HEK293 (cell line): Measurements from ENCODE around the gene FAM240B.

ENCODE experiments used
- CTCF ChIA-PET: fragments of 350-600 bp; formaldehyde crosslinking; extraction: SDS; loops from one replicate; lab custom pipeline; 2021; ENCODE audit warnings: antibody characterized with exemption; lab: Yijun Ruan, JAX
- POLR2A ChIA-PET: fragments of 300-600 bp; formaldehyde crosslinking; extraction: SDS; loops from one replicate; lab custom pipeline; 2020; ENCODE audit warnings: antibody characterized with exemption, inconsistent platforms; lab: Yijun Ruan, JAX
- H3K27ac ChIP-seq: fragments of 200-500 bp; sonication (Bioruptor generic); 2 replicates; pipeline ENCODE4 v1.5.1; 2014; ENCODE audit warnings: low read depth, low read length, control low read depth, inconsistent platforms; ENCODE audit errors: extremely low read depth
- H3K36me3 ChIP-seq, 2 experiments: fragments of 200-500 bp in 1 of 2; sonication (Bioruptor generic) in 1 of 2; 1 replicate in 1 of 2; 2 replicates in 1 of 2; pipeline ENCODE4 v1.5.1; 2014 to 2017; ENCODE audit warnings: inconsistent platforms in 2 of 2, low read length in 2 of 2; ENCODE audit not compliant: control insufficient read depth in 2 of 2, insufficient read depth in 1 of 2
- H3K4me1 ChIP-seq: fragments of 200-500 bp; sonication (Bioruptor generic); 2 replicates; pipeline ENCODE4 v1.5.1; 2014; ENCODE audit warnings: mild to moderate bottlenecking, low read length, inconsistent platforms; ENCODE audit not compliant: control insufficient read depth, insufficient read depth
- H3K4me3 ChIP-seq: 2 replicates; pipeline ENCODE4 v1.5.1; 2011; ENCODE audit warnings: low read depth, mild to moderate bottlenecking, control low read depth, low read length, moderate library complexity
- H3K9me3 ChIP-seq: fragments of 200-500 bp; sonication (Bioruptor generic); 2 replicates; pipeline ENCODE4 v1.5.1; 2014; ENCODE audit warnings: low read depth, low read length, inconsistent platforms; ENCODE audit not compliant: control insufficient read depth, insufficient read depth
- EGR2 ChIP-seq: fragments of 450-650 bp; formaldehyde crosslinking; IDR thresholded peaks from 2 replicates; pipeline ENCODE4 v1.5.1; 2016; ENCODE audit warnings: low read depth, missing biosample characterization, missing genetic modification characterization
- GFI1B ChIP-seq: fragments of 450-650 bp; formaldehyde crosslinking; IDR thresholded peaks from 2 replicates; pipeline ENCODE4 v1.5.1; 2016; ENCODE audit warnings: missing biosample characterization, missing genetic modification characterization
- IKZF3 ChIP-seq: fragments of 450-650 bp; IDR thresholded peaks from 2 replicates; pipeline ENCODE4 v1.5.0; 2018; ENCODE audit warnings: missing biosample characterization, mild to moderate bottlenecking, missing genetic modification characterization, moderate library complexity
- OVOL3 ChIP-seq: fragments of 450-650 bp; formaldehyde crosslinking; IDR thresholded peaks from 2 replicates; pipeline ENCODE4 v1.5.1; 2016; ENCODE audit warnings: missing biosample characterization, missing genetic modification characterization
- PATZ1 ChIP-seq: fragments of 450-650 bp; formaldehyde crosslinking; IDR thresholded peaks from 2 replicates; pipeline ENCODE4 v1.5.1; 2016; ENCODE audit warnings: missing biosample characterization, missing genetic modification characterization
- SCRT1 ChIP-seq: fragments of 450-650 bp; formaldehyde crosslinking; IDR thresholded peaks from 2 replicates; pipeline ENCODE4 v1.5.1; 2016; ENCODE audit warnings: missing biosample characterization, missing genetic modification characterization, borderline replicate concordance
- SP2 ChIP-seq: fragments of 450-650 bp; formaldehyde crosslinking; IDR thresholded peaks from 2 replicates; pipeline ENCODE4 v1.5.1; 2016; ENCODE audit warnings: missing biosample characterization, missing genetic modification characterization
- SP7 ChIP-seq: fragments of 450-650 bp; formaldehyde crosslinking; IDR thresholded peaks from 2 replicates; pipeline ENCODE4 v1.5.1; 2016; ENCODE audit warnings: missing biosample characterization, missing genetic modification characterization
- WT1 ChIP-seq: fragments of 450-650 bp; formaldehyde crosslinking; IDR thresholded peaks from 2 replicates; pipeline ENCODE4 v1.5.1; 2016; ENCODE audit warnings: missing biosample characterization, missing genetic modification characterization
- ZBTB6 ChIP-seq: fragments of 450-650 bp; formaldehyde crosslinking; IDR thresholded peaks from 2 replicates; pipeline ENCODE4 v1.5.1; 2017; ENCODE audit warnings: missing biosample characterization, missing genetic modification characterization
- ZEB2 ChIP-seq: fragments of 450-650 bp; formaldehyde crosslinking; IDR thresholded peaks from 2 replicates; pipeline ENCODE4 v1.5.1; 2016; ENCODE audit warnings: missing biosample characterization, missing genetic modification characterization
- ZFHX2 ChIP-seq: fragments of 450-650 bp; formaldehyde crosslinking; conservative IDR thresholded peaks from 2 replicates; pipeline ENCODE4 v1.5.1; 2016; ENCODE audit warnings: missing biosample characterization, missing genetic modification characterization
- ZNF132 ChIP-seq: fragments of 450-650 bp; formaldehyde crosslinking; IDR thresholded peaks from 2 replicates; pipeline ENCODE4 v1.5.1; 2017; ENCODE audit warnings: missing biosample characterization, missing genetic modification characterization, borderline replicate concordance
- ZNF133 ChIP-seq: fragments of 450-650 bp; formaldehyde crosslinking; IDR thresholded peaks from 2 replicates; pipeline ENCODE4 v1.5.1; 2016; ENCODE audit warnings: missing biosample characterization, missing genetic modification characterization
- ZNF157 ChIP-seq: fragments of 450-650 bp; formaldehyde crosslinking; IDR thresholded peaks from 2 replicates; pipeline ENCODE4 v1.5.1; 2016; ENCODE audit warnings: missing biosample characterization, missing genetic modification characterization
- ZNF221 ChIP-seq: fragments of 450-650 bp; formaldehyde crosslinking; IDR thresholded peaks from 2 replicates; pipeline ENCODE4 v1.5.1; 2017; ENCODE audit warnings: missing biosample characterization, missing genetic modification characterization, borderline replicate concordance
- ZNF23 ChIP-seq: fragments of 450-650 bp; formaldehyde crosslinking; IDR thresholded peaks from 2 replicates; pipeline ENCODE4 v1.5.1; 2016; ENCODE audit warnings: missing biosample characterization, missing genetic modification characterization, borderline replicate concordance
- ZNF239 ChIP-seq: fragments of 450-650 bp; formaldehyde crosslinking; IDR thresholded peaks from 2 replicates; pipeline ENCODE4 v1.5.1; 2016; ENCODE audit warnings: missing biosample characterization, missing genetic modification characterization
- ZNF24 ChIP-seq: fragments of 450-650 bp; formaldehyde crosslinking; IDR thresholded peaks from 2 replicates; pipeline ENCODE4 v1.5.1; 2016; ENCODE audit warnings: missing biosample characterization, missing genetic modification characterization
- ZNF324 ChIP-seq: fragments of 450-650 bp; formaldehyde crosslinking; IDR thresholded peaks from 2 replicates; pipeline ENCODE4 v1.5.1; 2016; ENCODE audit warnings: missing biosample characterization, missing genetic modification characterization
- ZNF350 ChIP-seq: fragments of 450-650 bp; formaldehyde crosslinking; IDR thresholded peaks from 2 replicates; pipeline ENCODE4 v1.5.0; 2017; ENCODE audit warnings: missing biosample characterization, mild to moderate bottlenecking, missing genetic modification characterization
- ZNF362 ChIP-seq: fragments of 450-650 bp; formaldehyde crosslinking; IDR thresholded peaks from 2 replicates; pipeline ENCODE4 v1.5.1; 2016; ENCODE audit warnings: missing biosample characterization, missing genetic modification characterization
- ZNF660 ChIP-seq: fragments of 450-650 bp; IDR thresholded peaks from 2 replicates; pipeline ENCODE4 v1.5.1; 2018; ENCODE audit warnings: missing biosample characterization, mild to moderate bottlenecking, missing genetic modification characterization
- ZNF692 ChIP-seq: fragments of 450-650 bp; formaldehyde crosslinking; IDR thresholded peaks from 2 replicates; pipeline ENCODE4 v1.5.1; 2016; ENCODE audit warnings: missing biosample characterization, missing genetic modification characterization
- ZNF747 ChIP-seq: fragments of 450-650 bp; formaldehyde crosslinking; IDR thresholded peaks from 2 replicates; pipeline ENCODE4 v1.5.1; 2016; ENCODE audit warnings: missing biosample characterization, missing genetic modification characterization
- ZNF76 ChIP-seq: fragments of 450-650 bp; formaldehyde crosslinking; IDR thresholded peaks from 2 replicates; pipeline ENCODE4; 2016; ENCODE audit warnings: low read depth, missing biosample characterization, missing genetic modification characterization, borderline replicate concordance
- ZSCAN5A ChIP-seq: fragments of 450-650 bp; formaldehyde crosslinking; IDR thresholded peaks from 2 replicates; pipeline ENCODE4 v1.5.1; 2016; ENCODE audit warnings: missing biosample characterization, missing genetic modification characterization

Gene FAM240B

GRCh38 chr9:38683336-38683735, 36.6 kb downstream of the FAM240B start:
- TF ChIP-seq GFI1B (tag by site-specific recombination), result no peak
- no peak for TF ChIP-seq OVOL3
- no peak for TF ChIP-seq ZNF24 (tag by site-specific recombination)
- TF ChIP-seq ZBTB6 (tag by site-specific recombination), result no peak
- no peaks in the 10 kb centered on the region for H3K9me3 ChIP-seq
- H3K36me3 ChIP-seq, result no peaks in the 10 kb centered on the region
- H3K4me1 ChIP-seq, result peaks cover 16% of the 10 kb centered on the region
- POLR2A ChIA-PET, result interaction anchor here (1.0 to 1.3 kb wide), 2 partner anchors 8 to 13 kb away, joined by 3 to 4 read pairs; no protein-coding TSS in a partner anchor
- CTCF ChIA-PET, result interaction anchor here (1.0 to 2.8 kb wide), 2 partner anchors 11 to 23 kb away, joined by 4 to 13 read pairs; no protein-coding TSS in a partner anchor
- no peak overlapping the region for H3K27ac ChIP-seq
- H3K4me3 ChIP-seq, result no peak overlapping the region

GRCh38 chr9:38682713-38683112, 37.2 kb downstream of the FAM240B start:
- H3K9me3 ChIP-seq, result no peaks in the 10 kb centered on the region
- CTCF ChIA-PET, result interaction anchor here (0.8 to 2.8 kb wide), 3 partner anchors 10 to 82 kb away, joined by 3 to 13 read pairs (median 4); no protein-coding TSS in a partner anchor
- H3K4me1 ChIP-seq, result peaks cover 16% of the 10 kb centered on the region
- no peaks in the 10 kb centered on the region for H3K36me3 ChIP-seq
- POLR2A ChIA-PET, result interaction anchor here (1.0 to 1.3 kb wide), 2 partner anchors 9 to 14 kb away, joined by 3 to 4 read pairs; no protein-coding TSS in a partner anchor
- H3K4me3 ChIP-seq, result no peak overlapping the region
- no peak overlapping the region for H3K27ac ChIP-seq
- TF ChIP-seq ZNF76 (tag by site-specific recombination) (no peak), SCRT1 (tag by site-specific recombination) (no peak), ZNF23 (tag by site-specific recombination) (no peak), ZNF221 (no peak), ZNF747 (tag by site-specific recombination) (no peak), ZNF132 (no peak), ZNF692 (tag by site-specific recombination) (peak; percentile 38; the same call in 1 of the 2 replicates), ZNF350 (tag by site-specific recombination) (no peak), PATZ1 (peak; percentile 78), SP2 (no peak), ZFHX2 (no peak), EGR2 (tag by site-specific recombination) (no peak), ZEB2 (peak; percentile 50; the same call in 1 of the 2 replicates), ZNF239 (no peak), ZSCAN5A (tag by site-specific recombination) (no peak), ZNF660 (tag by site-specific recombination) (0 out of 2 replicates have a peak, but pooled peaks have one; percentile 68), WT1 (tag by site-specific recombination) (no peak), SP7 (peak; percentile 92), ZNF324 (no peak), ZNF133 (tag by site-specific recombination) (no peak), IKZF3 (tag by site-specific recombination) (no peak), ZNF362 (tag by site-specific recombination) (no peak), ZNF157 (no peak)
